GM18867 (cell line): ENCODE data around the gene FAAH.

Source experiments
- ATAC-seq: cut with Tn5 transposase; IDR thresholded peaks from one replicate; pipeline ENCODE4 v1.9.1; 2021; ENCODE audit warnings: mild to moderate bottlenecking, moderate library complexity; ENCODE audit not compliant: unreplicated experiment

FAAH gene

GRCh38 chr1:46448109-46448911 is 54.2 kb downstream of the FAAH start:
- no peak for ATAC-seq

- ATAC-seq = no peak
Observed at GRCh38 chr1:46449223-46450159, 55.4 kb downstream of the FAAH start.

- no peak for ATAC-seq
Observed at GRCh38 chr1:46450160-46450517, 56.0 kb downstream of the FAAH start.

DNA sequence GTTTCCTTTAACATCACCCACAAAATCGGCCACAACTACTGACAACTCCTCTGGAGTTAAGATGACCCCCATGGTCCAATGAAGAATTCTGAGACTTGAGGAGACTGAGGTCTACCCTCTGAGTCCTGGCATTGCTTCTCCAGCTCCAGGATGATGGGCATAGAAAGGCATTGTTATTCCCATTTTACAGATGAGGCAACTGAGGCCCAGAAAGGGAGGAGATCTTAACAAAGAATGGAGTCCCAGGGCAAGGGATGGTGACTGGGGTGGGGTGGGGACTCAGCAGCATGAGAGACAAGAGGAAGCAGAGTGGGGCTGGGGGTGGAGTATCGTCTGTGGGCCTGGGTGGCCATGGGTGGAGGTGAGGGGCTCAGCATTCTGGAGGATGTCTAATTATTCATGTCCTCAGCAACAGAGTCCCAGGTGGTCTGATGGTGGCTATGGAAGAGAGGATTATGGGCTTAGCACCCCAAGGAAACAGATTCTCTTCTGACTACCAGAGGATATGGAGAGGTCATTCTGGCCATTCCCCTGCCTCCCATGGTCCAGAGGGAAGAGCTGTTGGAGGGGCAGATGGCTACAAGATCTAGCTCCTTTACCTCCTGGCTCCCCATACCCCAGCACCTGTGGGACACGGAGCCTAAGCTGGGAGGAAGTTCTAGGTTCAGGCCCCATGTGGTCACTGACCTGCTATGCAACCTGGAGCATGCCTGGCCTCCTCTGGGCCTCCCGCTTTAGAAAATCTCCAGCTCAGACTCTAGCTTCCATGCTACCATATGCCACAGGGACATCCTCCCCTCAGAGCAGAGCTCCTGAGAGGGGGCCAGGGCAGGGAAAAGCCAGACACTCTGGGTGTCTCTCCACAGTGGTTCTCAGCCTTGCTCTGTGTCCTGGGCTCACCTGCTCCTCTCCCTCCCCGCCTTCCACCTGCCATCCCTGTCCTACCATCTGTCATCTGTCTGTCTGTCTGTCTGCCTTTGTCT is 58.1 kb downstream of the FAAH start:
- ATAC-seq = no peak

DNA sequence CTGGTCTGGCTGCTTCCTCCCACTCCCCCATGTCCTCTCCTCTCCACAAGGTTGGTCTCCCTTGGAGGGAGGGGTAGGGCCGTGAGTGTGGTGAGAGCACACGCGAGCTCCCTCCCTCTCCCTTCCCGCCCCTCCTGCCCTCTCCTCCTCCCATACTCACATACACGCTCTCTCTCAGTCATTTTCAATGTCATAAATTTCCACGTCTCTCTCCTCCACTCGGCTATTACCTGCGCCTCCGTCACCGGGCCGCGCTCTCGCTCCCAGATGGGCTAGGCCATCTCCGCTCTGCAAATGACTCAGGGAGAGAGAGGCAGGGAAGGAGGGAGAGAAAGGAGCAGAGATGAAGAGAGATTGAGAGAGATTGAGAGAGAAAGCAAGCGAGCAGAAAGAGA is 58.8 kb downstream of the FAAH start:
- no peak for ATAC-seq

GRCh38 chr1:46453449-46453848 is 59.3 kb downstream of the FAAH start:
- no peak for ATAC-seq

DNA sequence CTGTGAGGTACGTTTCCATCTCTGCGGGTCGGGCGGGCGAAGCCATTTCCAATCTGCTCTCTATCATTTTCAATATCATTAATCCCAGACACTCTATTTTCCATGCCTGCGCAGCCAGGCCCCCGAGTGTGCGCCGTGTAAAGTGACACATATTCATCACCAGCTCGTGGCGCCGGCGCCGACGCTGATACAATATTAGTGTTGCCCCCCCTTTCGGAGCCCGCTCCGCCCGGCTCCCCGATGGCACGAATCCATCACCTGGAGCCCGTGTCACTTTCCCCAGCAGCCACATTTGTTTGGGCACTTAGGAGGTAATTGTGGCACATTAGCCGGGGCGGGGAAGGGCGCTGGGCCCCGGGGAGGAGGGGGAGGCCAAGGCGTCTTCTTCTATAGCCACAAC is 61.8 kb downstream of the FAAH start:
- ATAC-seq = no peak

DNA sequence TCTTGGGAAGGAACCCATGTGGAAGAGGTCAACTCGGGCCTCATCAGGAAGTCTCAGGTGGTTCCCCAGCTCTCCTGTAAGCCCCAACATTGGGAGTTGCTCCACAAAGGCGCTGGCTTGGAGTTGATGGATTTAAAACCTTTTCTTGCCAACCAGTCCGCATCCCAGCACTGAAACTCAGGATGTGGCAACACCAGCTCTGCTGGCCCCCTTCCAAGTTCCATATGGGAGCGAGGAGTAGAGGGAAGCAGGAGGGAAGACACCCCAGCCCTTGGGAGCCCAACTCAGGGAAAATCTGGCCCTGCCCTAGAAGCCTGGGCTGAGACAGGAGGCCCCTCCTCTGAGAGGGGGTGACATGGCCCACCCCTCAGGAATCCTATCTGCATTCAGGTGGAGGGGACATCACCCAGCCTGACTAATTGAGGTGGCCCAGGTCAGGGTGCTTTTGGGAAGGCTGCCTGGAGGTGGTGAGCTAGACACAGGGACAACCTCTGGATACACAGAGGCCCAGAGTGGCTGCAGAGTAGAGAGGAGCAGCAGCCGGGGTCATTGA is 62.4 kb downstream of the FAAH start:
- no peak for ATAC-seq

DNA sequence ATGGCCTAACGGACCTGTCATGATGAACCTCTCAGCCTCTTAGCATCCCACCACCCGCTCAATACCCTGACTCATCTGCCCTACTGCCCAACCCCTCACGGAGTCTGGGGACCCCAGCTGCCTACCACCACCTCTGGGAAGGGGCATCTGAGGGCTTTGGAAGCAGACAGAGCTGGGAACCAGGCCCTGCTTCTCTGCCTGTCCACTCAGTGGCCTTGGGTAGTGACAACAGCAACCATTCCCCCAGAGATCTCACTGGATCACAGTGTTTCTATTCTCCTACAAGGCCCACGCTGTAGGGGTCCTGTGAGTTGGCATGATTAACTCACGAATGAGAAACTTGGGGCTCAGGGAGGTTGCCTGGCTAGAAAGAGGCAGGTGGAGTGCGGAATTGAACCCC is 63.1 kb downstream of the FAAH start:
- no peak for ATAC-seq

DNA sequence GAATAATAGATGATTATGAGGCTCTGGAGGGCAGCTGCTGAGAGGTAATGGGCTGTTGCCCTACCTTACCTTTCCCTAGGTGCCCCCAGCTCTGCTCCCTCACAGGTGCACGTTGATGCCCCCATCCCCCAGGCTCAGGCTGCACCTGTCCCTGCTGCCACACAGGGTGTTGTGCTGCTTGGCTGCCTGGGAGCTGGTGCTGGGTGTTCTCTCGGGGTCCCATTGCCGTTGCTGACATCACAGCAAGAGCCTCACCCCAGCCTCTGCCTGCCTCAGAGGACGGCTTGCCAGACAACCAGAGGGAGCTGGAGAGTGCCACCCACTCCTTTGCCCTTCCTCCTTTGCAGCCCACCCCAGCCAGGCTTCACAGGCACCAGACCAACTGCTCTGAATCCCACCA is 64.1 kb downstream of the FAAH start:
- ATAC-seq = no peak

DNA sequence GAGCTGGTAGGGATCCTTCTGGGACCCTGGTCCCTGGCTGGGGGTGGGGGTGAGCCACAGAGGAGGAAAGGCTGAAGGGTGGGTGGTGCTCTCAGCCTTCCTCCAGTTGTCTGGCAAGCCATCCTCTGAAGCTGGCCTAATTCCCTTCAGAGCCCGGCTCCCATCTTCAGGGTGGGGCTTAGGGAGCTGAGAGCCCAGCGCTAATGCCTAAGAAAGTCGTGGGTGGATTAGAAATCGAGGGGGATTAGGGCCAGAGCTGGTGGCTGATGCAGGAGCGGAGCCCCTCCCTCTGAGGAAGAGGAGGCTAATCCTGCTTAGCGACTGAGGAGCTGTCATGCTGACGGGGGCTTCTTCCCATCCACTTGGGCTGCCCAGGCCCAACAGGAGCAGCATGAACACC is 64.7 kb downstream of the FAAH start:
- ATAC-seq = no peak

DNA sequence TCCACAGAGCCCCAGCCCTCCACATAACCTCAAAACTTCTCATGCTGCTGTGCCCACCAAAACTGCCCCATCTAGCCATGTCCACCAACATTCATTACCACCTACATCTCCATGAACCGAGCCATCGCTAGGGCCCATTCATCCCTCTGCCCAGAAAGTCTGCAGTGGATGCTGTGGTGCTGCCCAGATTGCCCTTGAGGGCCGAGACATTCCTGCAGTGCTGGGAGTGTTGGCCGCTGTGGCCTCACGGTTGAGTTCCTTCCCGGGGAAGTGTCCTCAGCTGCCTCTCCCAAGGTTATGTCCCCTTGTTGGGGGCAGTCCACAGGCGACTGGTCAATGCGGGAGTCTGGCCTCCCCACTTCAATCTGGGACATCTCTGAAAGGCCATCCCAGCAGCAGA is 65.2 kb downstream of the FAAH start:
- ATAC-seq = no peak

GRCh38 chr1:46461017-46461808 is 67.1 kb downstream of the FAAH start:
- no peak for ATAC-seq

- ATAC-seq = no peak
Observed at GRCh38 chr1:46461809-46462448, 67.8 kb downstream of the FAAH start.
